GM19238 (cell line): ENCODE results near the gene DPP10.
"Not testable (repeated sequence)": the region's sequence is repeated elsewhere in the genome, so short reads cannot be mapped to it uniquely, and the experiment has no call there.

Experiments
- DNase-seq: peaks from one replicate; pipeline ENCODE4 v3.0.0; 2011; ENCODE audit warnings: low spot score; ENCODE audit not compliant: insufficient read length

Gene DPP10

GRCh38 chr2:114709936-114710850 is 267.8 kb downstream of the DPP10 start:
- DNase-seq: no peak

- no peak for DNase-seq
These were observed 271.9 kb downstream of the DPP10 start for GRCh38 chr2:114714313-114714712.

GRCh38 chr2:114717049-114717448 is 274.6 kb downstream of the DPP10 start:
- DNase-seq: no peak

- DNase-seq: no peak
These were observed 282.0 kb downstream of the DPP10 start for GRCh38 chr2:114724454-114724853.

GRCh38 chr2:114727012-114727411 is 284.6 kb downstream of the DPP10 start:
- no peak for DNase-seq

- DNase-seq: no peak
These were observed 285.9 kb downstream of the DPP10 start for GRCh38 chr2:114728372-114728771.

- no peak for DNase-seq
These were observed 286.6 kb downstream of the DPP10 start for GRCh38 chr2:114729026-114729425.

GRCh38 chr2:114735126-114735525 is 292.7 kb downstream of the DPP10 start:
- DNase-seq: no peak

- DNase-seq: no peak
These were observed 299.8 kb downstream of the DPP10 start for GRCh38 chr2:114742245-114742644.

- no peak for DNase-seq
These were observed 303.3 kb downstream of the DPP10 start for GRCh38 chr2:114745700-114746099.

- DNase-seq: not testable (repeated sequence)
These were observed 305.7 kb downstream of the DPP10 start for GRCh38 chr2:114748175-114748574.

- DNase-seq: no peak
These were observed 310.0 kb downstream of the DPP10 start for GRCh38 chr2:114752425-114752824.

GRCh38 chr2:114753145-114753544 is 310.7 kb downstream of the DPP10 start:
- DNase-seq: no peak

GRCh38 chr2:114754907-114755563 is 312.6 kb downstream of the DPP10 start:
- no peak for DNase-seq

GRCh38 chr2:114762376-114762775 is 319.9 kb downstream of the DPP10 start:
- no peak for DNase-seq

- no peak for DNase-seq
These were observed 320.5 kb downstream of the DPP10 start for GRCh38 chr2:114762986-114763385.

- DNase-seq: no peak
These were observed 326.7 kb downstream of the DPP10 start for GRCh38 chr2:114769110-114769509.

GRCh38 chr2:114769991-114770390 is 327.6 kb downstream of the DPP10 start:
- DNase-seq: no peak

- no peak for DNase-seq
These were observed 341.6 kb downstream of the DPP10 start for GRCh38 chr2:114784046-114784445.

GRCh38 chr2:114784890-114785583 is 342.6 kb downstream of the DPP10 start:
- no peak for DNase-seq

- no peak for DNase-seq
These were observed 344.5 kb downstream of the DPP10 start for GRCh38 chr2:114786901-114787300.

GRCh38 chr2:114787486-114787885 is 345.0 kb downstream of the DPP10 start:
- no peak for DNase-seq
